ENCODE measurements around the gene NOC2L. TPM values are rescaled to one million over a fixed set of nuclear protein-coding genes. Genes with fewer than 3 reads are reported as not detected.
A peak's percentile ranks its signal among the peaks of the same experiment; 100 is the strongest.

NOC2L gene
- total and polyA plus RNA-seq, 9 of the 15 experiments (the other 6 are each of a cell fraction or from before 2014, with no cell fraction given): 4.0 to 410 (median 200) TPM

DNA sequence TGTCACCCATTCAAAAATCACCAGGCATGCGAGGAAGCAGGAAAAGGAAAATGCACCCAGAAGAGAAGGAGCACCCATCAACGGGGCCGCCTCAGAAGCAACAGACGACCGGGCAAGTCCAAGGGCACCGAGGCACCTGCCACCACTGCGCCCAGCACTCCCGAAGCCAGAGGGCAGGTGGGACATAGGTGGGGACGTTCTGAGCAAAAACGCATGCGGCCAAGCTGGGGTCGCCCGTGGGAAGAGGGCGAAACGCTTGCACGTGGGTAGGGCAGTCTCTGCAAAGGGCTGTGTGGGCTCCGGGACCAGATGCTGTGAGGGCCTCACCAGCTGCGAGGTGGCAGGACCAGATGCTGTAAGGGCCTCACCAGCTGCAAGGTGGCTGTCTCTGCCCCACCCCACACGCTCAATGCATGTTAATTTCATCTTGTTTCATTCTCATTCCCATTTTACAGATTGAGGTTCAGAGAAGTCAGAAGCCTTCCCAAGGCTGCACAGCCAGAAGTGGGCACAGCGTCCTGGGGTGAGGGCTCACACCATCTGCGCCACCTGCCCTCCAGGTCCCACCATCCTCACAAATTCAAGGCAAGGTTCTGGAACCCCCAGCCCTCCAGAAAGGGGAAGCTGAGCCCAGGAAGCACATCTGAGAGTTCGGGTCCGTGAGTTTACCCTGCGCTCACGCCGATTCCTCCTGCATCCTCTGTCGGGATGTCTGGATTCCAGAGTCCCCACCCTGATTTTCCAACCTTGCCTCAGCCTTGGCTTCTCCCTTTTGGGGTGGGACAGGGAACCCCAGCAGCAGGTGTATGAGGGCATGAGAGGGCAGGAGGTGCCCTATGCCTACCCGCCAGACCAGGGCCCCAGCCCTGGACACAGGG lies 43.5 kb downstream of the NOC2L start (continued):
- TF ChIP-seq, protein P1, sequence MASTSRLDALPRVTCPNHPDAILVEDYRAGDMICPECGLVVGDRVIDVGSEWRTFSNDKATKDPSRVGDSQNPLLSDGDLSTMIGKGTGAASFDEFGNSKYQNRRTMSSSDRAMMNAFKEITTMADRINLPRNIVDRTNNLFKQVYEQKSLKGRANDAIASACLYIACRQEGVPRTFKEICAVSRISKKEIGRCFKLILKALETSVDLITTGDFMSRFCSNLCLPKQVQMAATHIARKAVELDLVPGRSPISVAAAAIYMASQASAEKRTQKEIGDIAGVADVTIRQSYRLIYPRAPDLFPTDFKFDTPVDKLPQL (IDR thresholded peaks at IDR 0.05; ENCODE audit: extremely low read depth, insufficient read length): no peak
- TF ChIP-seq BCOR (IDR thresholded peaks at IDR 0.05): peak; percentile 62
- TF ChIP-seq KDM5B (IDR thresholded peaks at IDR 0.05; ENCODE audit: insufficient replicate concordance, low read depth, low read length): peak; percentile 37
- TF ChIP-seq KAT8 (IDR thresholded peaks at IDR 0.05; ENCODE audit: low read depth): no peak
- TF ChIP-seq RBM15 (IDR thresholded peaks at IDR 0.05; ENCODE audit: insufficient read depth, low read length): no peak
- no peak for TF ChIP-seq PPARD (CRISPR knock-in tag; IDR thresholded peaks at IDR 0.05)
- no peak for TF ChIP-seq MYC (IDR thresholded peaks at IDR 0.05; ENCODE audit: low read depth, low read length)
- TF ChIP-seq MYC (CRISPR knock-in tag; IDR thresholded peaks at IDR 0.05; ENCODE audit: borderline replicate concordance, low read depth): no peak
- TF ChIP-seq PHF21A (IDR thresholded peaks at IDR 0.05; ENCODE audit: borderline replicate concordance, low read depth): no peak
- TF ChIP-seq, protein P2, sequence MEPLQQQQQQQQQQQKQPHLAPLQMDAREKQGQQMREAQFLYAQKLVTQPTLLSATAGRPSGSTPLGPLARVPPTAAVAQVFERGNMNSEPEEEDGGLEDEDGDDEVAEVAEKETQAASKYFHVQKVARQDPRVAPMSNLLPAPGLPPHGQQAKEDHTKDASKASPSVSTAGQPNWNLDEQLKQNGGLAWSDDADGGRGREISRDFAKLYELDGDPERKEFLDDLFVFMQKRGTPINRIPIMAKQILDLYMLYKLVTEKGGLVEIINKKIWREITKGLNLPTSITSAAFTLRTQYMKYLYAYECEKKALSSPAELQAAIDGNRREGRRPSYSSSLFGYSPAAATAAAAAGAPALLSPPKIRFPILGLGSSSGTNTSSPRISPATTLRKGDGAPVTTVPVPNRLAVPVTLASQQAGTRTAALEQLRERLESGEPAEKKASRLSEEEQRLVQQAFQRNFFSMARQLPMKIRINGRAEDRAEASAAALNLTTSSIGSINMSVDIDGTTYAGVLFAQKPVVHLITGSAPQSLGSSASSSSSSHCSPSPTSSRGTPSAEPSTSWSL (CRISPR knock-in tag; IDR thresholded peaks at IDR 0.05; ENCODE audit: borderline replicate concordance): no peak
- TF ChIP-seq, protein P3, sequence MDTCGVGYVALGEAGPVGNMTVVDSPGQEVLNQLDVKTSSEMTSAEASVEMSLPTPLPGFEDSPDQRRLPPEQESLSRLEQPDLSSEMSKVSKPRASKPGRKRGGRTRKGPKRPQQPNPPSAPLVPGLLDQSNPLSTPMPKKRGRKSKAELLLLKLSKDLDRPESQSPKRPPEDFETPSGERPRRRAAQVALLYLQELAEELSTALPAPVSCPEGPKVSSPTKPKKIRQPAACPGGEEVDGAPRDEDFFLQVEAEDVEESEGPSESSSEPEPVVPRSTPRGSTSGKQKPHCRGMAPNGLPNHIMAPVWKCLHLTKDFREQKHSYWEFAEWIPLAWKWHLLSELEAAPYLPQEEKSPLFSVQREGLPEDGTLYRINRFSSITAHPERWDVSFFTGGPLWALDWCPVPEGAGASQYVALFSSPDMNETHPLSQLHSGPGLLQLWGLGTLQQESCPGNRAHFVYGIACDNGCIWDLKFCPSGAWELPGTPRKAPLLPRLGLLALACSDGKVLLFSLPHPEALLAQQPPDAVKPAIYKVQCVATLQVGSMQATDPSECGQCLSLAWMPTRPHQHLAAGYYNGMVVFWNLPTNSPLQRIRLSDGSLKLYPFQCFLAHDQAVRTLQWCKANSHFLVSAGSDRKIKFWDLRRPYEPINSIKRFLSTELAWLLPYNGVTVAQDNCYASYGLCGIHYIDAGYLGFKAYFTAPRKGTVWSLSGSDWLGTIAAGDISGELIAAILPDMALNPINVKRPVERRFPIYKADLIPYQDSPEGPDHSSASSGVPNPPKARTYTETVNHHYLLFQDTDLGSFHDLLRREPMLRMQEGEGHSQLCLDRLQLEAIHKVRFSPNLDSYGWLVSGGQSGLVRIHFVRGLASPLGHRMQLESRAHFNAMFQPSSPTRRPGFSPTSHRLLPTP (IDR thresholded peaks at IDR 0.05; ENCODE audit: borderline replicate concordance, extremely low read depth, insufficient read length): no peak
- no peak for TF ChIP-seq ZNF121 (CRISPR knock-in tag; conservative IDR thresholded peaks at IDR 0.05)
- no peak for TF ChIP-seq TAF9B (IDR thresholded peaks at IDR 0.05; ENCODE audit: partially characterized antibody)
- TF ChIP-seq, protein P4, sequence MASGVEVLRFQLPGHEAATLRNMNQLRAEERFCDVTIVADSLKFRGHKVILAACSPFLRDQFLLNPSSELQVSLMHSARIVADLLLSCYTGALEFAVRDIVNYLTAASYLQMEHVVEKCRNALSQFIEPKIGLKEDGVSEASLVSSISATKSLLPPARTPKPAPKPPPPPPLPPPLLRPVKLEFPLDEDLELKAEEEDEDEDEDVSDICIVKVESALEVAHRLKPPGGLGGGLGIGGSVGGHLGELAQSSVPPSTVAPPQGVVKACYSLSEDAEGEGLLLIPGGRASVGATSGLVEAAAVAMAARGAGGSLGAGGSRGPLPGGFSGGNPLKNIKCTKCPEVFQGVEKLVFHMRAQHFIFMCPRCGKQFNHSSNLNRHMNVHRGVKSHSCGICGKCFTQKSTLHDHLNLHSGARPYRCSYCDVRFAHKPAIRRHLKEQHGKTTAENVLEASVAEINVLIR (CRISPR knock-in tag; IDR thresholded peaks at IDR 0.05): no peak
- no peak for TF ChIP-seq SUPT5H (IDR thresholded peaks at IDR 0.05)
- TF ChIP-seq ZNF644 (tag; IDR thresholded peaks at IDR 0.05; ENCODE audit: low read depth): no peak
- no peak for TF ChIP-seq NR4A1 (CRISPR knock-in tag; IDR thresholded peaks at IDR 0.05)
- TF ChIP-seq NR4A1 (tag; IDR thresholded peaks at IDR 0.05): no peak
- no peak for TF ChIP-seq SIN3B (IDR thresholded peaks at IDR 0.05; ENCODE audit: low read depth)
- no peak for TF ChIP-seq POLR2H (tag; IDR thresholded peaks at IDR 0.05; ENCODE audit: low read depth)
- 0 out of 4 replicates have a peak, but pooled peaks of 1 of the 2 experiments have one; percentile 22 for TF ChIP-seq KDM1A (IDR thresholded peaks at IDR 0.05)
